Activated CD8-positive, alpha-beta memory T cell treated with anti-CD3 and anti-CD28 coated beads, Interleukin-2, amount 50 U/mL, for 1 hour (primary cell): Measurements from ENCODE around the gene PLEKHN1.

Source experiments
- DNase-seq: peaks from one replicate; pipeline ENCODE4 v3.0.0-alpha.2; 2020; ENCODE audit errors: extremely low read depth

The PLEKHN1 gene, protein sequence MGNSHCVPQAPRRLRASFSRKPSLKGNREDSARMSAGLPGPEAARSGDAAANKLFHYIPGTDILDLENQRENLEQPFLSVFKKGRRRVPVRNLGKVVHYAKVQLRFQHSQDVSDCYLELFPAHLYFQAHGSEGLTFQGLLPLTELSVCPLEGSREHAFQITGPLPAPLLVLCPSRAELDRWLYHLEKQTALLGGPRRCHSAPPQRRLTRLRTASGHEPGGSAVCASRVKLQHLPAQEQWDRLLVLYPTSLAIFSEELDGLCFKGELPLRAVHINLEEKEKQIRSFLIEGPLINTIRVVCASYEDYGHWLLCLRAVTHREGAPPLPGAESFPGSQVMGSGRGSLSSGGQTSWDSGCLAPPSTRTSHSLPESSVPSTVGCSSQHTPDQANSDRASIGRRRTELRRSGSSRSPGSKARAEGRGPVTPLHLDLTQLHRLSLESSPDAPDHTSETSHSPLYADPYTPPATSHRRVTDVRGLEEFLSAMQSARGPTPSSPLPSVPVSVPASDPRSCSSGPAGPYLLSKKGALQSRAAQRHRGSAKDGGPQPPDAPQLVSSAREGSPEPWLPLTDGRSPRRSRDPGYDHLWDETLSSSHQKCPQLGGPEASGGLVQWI

DNA sequence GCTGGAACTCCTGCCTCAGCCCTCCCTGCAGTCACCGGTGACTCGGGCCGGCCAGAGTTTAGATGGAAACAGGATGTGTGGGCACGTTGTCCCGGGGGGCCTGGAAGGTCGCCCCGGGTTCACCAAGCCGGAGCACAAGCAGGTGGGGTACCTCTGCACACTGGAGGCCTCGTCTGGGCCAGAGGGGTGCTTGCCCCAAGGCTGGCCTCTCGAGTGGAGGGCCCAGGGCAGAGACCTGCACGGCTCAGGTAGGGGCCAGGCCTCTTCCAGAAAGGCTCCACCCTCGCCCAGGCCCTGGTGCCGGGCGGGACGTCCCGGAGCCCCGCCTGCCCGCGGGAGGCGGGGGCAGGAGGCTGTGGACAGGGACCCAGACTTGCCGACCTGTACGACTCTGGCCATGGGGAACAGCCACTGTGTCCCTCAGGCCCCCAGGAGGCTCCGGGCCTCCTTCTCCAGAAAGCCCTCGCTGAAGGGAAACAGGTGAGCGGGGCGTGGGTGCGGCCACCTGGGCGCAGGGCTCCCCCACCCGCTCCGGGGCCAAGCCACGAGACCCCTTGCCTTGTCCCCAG, at the start of gene PLEKHN1:
PLEKHN1 (plus strand) TSS at position 348 of the 569 bp plus-strand sequence; CDS start at position 398, 50 bp downstream.
- DNase-seq, result no peak

DNA sequence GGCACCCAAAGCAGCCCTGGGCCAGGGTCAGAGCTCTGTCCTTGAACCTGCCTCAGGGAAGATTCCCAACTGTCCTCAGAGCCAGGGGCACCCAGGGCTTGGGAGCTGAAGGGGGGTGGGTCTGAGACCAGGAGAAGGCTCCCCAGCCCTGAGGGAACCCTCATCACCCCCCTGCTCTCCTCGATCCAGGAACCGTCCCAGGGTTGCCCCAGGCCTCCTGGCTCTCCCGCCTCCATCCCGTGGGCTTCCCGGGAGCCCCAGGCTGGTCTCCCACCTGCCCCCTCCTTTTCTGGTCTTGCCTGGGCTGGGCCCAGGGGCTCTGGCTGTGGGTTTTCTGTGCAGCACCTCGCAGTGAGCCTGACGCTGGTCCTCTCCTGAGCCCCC, 49.2 kb upstream of the PLEKHN1 start:
- DNase-seq, result no peak

DNA sequence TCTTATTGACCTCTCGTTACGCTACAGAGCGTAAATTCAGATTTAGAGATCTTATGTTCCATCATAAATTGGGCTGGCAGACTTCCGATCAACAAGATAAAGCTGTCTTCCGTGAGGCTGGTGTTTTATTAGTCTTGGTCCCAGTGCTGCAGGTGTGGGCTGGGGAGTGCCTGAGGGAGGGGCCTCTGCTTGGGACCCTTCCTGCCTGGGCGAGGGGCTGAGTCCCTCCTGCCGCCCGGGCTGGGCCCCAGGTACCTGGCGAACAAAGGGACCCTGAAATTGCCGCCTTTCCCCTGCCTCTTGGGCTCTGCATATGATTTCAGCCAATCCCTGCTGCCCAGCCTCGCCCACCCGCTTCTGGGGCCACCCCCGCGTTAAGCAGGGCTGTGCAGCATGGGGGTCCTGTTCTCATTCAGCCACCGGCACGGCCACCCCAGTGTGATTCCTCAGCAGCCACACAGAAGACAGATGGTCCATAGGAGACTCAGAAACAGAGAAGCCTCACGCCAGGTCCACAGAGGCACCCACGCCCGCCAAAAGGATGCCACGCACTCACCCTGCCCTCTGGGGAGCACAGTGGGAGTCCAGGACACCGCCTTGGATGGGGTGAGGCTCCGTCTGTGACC, 48.7 kb upstream of the PLEKHN1 start:
- no peak for DNase-seq

DNA sequence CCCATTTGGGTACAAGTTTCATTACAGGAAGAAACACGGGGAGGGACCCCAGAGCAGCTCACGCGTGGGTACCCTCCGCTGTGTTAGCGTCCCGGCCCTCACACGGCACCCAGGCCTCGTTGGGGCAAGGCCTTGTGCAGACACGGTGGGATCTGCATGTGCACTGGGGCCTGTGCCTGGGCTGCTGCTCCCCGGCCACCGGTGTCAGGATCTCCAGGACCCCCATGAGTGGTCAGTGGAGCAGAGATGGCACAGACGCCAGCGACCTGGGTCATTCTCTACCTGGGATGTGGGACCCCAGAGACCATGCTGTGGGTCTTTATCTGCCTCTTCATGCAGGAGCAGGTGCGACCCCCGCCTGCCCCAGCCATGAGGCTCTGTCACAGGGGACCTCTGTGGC, 47.9 kb upstream of the PLEKHN1 start:
- no peak for DNase-seq

DNA sequence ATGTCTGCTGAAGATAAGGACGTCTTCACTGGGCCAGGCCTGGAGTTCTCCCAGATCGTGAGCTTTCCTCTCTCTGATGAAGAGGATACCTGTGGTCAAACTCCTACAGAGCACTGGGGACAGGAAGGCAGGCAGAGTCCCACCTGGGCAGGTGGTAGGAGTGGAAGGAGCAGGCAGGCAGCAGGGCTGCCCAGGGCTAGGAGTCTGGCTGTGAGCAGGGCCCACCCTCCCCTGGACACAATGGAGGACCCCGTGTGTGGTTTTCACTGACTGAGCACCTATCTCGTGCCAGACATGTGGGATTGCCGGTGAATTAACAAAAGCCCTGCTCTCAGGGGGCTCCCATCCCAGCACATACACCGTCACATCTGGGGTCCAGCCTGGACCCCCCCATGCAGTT, 47.4 kb upstream of the PLEKHN1 start:
- DNase-seq, result no peak

DNA sequence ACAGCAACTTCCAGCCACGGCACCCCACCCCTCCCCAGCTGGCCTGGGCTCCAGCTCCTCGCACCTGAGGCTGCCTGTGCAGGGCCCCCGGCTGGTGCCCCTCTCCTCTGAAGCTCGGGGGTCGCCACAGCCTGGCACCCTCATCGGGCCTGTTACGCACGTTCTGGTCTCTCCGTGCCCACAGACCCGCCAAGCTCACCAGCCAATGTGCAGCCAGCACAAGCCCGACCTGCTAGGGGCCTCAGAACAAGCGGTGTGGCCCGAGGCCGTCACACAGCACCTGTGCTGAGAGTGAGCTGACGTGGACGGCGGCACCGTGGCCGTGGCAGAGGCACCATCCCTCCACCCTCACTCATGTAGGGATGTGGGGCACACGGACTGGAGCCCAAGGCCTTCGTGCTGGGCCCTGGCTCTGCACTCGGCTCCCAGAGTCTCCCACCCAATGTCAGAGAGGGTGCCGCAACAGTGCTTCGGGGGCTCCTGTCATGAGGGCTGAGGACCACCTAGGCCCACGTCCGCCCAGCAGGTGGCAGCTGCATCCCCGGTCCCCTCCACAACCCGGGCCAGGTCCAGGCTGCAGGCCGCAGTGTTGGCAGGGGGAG, 46.9 kb upstream of the PLEKHN1 start:
- no peak for DNase-seq

DNA sequence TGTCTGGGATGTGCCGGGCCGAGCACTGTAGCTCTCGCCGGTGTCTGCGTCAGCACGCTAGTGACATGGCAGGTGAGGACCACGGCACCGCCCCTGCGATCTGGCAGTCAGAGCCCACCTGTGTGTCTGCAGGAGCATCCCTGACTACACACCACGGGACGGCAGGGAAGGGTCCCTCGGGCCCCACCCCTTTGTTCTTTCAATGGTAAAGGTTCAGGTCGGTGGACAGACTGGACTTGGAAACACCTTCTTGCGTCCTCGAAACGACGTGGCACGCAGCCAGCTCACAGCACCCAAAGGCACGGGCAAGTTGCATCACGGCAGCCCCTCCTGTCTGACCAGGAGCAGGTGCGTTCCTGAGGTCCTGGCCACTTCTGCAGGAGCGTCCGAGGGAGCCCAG, 46.3 kb upstream of the PLEKHN1 start:
- no peak for DNase-seq

DNA sequence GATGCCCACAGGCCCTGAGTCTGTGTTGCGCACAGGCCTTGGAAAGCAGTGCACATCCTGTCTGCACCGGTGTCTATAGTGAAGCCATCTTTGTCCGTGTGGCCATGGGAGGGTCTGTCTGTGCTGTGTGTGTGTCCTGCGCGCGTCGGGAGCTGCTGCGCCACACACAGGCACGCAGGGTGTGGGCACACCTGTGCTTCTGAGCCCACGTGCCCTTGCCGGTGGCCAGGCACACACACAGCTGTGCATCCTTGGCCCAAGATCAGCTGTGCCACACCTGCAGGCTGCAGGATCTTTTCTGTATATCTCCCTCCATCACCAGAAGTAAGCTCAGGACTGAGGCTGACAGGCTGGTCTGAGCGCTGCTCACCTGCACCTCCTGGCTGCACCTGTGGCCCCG, 45.8 kb upstream of the PLEKHN1 start:
- DNase-seq, result no peak

DNA sequence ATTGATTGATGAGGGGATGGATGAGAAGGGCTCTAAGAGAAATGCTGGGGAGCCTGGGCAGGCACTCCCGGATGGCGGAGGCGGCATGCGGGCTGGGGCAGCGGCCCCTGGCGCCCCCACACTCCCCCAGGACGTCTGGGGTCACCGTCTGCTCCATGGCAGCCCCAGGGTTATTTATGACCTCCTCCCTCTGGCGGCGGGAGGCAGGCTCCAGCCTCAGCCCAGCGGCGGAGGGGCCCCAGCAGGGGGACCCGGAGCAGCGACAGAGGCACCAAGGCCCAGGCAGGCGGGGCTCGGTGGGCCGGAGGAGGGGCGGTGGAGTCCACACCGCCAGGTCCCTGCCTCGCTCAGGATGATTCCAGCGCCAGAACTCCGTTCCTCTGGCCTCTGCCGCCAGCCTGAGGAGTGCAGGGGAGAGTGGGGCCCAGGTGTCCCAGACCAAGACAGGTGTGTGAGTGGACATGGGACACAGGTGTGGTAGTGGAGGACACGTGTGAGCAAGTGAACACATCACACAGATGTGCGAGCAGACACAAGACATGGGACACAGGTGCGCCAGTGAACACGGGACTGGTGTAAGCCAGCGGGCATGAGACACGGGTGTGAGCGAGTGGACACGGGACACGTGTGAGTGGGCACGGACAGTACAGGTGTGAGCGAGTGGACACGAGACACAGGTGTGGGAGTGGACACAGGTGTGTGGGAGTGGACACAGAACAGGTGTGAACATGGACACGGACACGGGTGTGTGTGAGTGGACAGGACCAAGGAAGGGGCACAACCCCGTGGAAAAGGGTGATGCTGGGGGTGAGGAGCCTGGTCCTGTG, 45.1 kb upstream of the PLEKHN1 start:
- no peak for DNase-seq

DNA sequence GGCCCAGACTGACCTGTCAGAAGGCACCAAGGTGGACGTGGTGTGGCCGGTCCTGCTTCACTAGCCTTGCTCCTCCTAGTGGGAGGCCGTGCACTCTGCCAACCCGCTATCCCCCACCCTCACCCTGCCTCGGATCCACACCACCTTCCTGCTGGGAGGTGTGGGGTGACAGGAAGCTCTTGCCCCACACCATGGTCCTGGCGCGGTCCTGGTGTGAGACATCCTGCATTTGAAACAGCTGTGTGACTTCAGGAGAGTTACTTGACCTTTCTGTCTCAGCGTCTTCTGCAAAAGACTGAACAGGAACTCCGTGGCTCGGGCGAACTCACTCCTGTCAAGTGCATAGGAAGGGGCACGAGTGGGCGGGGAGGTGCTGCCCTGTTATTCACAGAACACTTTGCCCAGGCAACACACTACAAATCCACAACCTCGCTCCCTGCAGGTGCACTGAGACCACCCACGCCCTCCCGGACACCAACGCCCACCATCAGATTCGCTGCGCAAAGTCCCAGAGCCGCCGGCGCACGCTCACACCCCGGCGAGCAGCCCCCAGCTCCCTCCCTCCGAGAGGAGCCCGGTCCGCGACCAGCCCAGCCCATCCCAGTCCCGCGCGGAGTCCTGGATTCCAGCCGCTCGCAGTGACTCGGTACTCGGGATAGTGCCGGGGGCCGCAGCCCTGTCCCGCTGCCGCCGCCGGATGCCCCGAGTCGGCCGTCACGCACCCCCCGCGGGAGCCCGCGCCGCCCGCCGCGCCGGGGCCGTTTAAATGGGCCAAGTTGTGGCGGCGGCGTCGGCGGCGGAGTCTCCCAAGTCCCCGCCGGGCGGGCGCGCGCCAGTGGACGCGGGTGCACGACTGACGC, 42.9 kb upstream of the PLEKHN1 start, which contains the start of gene SAMD11:
SAMD11 (plus strand) TSS at position 793 of the 860 bp plus-strand sequence. CDS start 509 bp downstream, outside the sequence.
- peak; percentile 31 for DNase-seq

DNA sequence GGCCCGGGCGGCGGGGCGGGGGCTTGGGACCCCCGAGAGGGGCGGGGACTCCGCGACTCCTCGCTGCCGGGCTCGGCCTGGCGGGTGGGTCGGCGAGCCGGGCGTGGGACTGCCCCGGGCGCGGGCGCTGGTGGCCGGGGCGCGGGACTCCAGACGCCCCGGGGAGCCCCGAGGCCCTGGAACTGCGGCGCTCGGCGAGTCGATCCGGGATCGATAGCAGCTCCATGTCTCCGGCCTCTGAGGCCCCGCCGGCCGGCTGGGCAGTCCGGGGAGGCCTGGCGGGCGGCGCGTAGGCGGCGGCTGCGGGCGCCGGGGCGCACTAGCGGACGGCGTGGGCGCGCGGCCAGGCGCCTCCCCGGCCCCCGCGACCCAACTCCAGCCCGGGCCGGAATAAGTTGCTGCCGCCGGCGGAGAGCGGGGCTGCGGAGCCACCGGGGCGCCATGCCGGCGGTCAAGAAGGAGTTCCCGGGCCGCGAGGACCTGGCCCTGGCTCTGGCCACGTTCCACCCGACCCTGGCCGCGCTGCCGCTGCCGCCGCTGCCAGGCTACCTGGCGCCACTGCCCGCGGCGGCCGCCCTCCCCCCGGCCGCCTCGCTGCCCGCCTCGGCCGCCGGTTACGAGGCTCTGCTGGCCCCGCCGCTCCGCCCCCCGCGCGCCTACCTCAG, 42.2 kb upstream of the PLEKHN1 start:
- no peak for DNase-seq

DNA sequence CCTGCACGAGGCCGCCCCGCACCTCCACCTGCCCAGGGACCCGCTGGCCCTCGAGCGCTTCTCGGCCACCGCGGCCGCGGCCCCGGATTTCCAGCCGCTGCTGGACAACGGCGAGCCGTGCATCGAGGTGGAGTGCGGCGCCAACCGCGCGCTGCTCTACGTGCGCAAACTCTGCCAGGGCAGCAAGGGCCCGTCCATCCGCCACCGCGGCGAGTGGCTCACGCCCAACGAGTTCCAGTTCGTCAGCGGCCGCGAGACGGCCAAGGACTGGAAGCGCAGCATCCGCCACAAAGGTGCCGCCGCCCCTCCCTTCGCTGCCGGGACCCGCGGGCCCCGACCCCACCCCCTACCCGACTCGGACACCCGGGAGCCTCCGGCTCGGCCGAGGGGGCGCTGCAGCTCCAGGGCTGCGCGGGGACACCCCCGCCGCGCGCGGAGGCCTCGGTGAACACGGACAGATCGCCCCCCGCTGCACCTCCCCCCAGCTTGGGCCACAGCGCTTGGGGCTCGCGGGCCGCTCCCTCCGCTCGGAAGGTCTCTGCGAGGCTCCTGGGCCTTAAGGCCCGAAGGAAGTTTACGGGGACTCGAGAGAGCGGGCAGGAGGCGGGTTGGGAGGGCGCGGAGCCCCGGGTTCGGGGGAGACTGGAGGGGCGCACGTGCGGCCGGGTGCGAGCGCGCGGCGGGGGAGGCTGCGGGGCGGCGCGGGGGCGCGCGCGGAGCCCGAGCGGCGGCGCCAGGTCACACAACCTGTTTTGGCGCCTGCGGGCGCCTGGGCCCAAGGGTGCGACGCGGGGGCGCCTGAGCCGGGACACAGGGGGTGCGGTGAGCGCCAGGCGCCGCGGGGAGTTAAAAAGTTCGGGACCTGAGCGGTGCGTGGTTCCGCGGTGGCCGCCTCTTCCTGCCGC, 41.4 kb upstream of the PLEKHN1 start:
- DNase-seq, result no peak

DNA sequence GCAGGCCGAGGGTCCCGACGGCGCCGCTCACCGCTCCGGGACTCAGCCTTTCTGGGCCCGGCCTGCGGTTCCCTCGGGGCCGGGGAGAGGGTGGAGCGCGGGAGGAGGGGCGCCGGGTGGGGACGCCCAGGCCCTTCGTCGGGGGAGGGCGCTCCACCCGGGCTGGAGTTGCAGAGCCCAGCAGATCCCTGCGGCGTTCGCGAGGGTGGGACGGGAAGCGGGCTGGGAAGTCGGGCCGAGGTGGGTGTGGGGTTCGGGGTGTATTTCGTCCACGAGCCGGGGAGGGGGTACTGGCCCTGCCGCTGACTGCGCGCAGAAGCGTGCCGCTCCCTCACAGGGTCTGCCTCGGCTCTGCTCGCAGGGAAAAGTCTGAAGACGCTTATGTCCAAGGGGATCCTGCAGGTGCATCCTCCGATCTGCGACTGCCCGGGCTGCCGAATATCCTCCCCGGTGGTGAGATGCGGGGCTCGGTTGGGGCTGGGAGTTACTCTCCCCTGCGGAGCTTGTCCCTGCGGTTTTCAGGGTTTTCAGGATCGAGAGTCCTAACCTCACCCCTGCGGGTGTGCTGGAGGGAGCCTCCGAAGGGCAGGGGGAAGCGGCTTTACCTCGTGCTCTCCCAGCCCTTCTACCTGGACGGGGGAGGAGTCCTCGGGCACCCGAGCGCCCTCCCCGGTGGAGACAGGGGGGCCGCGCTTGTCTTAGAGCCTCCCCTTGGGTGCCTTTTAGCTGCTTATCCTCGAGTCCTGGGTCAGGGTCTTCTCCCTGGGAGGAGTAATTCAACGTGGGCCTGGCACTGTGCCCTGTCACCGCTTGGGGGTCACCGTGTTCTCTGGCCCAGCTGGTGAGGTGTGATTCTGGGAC, 40.5 kb upstream of the PLEKHN1 start:
- DNase-seq, result no peak

DNA sequence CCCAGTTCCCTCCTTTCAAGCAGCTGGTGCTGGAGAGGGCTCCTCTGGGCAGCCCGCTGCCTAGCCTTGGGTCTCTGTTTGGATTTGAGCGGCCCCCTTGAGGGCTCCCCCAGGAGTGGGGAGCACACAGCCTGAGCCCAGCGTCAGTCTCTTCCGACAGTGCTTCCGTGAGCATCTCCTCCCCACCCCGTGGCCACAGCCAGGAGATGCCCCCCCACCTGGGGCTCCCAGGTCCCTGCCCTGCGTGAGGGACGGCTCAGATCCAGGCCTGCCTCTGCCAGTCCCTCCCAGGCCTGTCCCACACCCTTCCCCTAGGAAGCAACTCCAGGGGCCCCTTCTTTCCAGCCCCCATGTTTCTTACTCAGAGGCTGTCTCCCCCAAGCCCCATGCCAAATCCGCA, 39.0 kb upstream of the PLEKHN1 start:
- no peak for DNase-seq

DNA sequence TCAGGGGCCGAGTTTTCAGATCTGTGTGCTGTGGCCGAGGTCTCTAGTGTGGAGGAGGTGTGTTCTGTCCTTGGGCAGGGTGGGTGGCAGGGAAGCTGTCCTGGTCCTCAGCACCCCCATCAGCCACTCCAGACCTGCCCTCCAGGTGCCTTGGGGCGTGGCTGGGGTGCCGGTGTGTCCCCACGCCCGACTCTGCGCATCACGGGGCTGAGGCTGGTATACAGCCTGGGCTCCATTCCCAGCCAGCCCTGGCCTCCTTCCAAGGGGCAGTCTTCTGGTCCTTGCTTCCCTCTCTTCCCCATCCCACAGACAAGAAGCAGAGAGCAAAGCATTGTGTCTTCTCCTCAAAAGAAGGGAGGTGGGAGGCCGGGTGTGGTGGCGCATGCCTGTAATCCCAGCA, 38.5 kb upstream of the PLEKHN1 start:
- no peak for DNase-seq

DNA sequence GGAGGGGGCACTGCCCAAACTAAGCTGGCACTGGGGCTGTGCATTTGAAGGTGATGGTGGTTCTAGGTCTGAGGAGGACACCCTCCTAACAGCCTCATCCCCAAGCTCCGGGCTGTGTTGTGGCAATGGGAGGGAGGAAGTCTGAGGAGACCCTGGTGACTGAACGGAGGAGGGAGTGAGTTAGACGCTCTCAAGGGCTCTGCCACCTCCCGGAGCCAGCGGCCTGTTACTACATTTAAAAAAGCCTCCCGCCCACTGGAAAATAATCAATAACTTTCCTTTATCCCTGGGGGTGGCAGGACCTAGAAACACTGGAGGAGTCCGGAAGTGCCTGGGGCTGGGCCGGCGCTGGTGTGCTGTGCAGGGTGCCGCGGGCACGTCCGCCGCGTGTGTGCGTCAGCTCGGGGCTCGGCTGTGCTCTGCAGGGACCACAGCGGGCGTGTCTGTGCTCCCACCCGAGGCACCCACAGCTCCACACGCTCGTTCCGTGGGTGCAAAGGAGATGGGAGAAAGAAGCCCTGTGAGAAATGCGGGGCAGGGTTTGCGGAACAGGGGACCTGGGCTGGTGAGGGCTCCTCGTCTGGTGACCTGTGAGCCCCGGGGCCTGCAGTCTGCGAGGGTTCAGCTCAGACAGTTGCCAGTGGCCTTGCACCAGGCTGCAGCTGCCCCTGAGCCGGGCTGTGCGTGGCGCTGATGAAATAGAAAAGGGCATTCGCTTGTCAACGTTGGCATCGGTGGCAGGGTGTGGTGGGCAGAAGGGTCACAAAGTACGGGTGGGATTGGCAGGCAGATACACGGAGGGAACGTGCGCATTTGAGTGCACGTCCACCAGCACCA, 37.2 kb upstream of the PLEKHN1 start:
- no peak for DNase-seq
